Retina (tissue), 1 donor: Measurements from ENCODE around the gene TMEM108.
A peak's percentile ranks its signal among the peaks of the same experiment; 100 is the strongest.

Source experiments
- DNase-seq: peaks from one replicate; pipeline ENCODE4 v3.0.0-alpha.2; 2016

Gene TMEM108

GRCh38 chr3:133283958-133284807 lies 246.0 kb downstream of the TMEM108 start:
- no peak for DNase-seq

- no peak for DNase-seq
These were observed 251.1 kb downstream of the TMEM108 start for GRCh38 chr3:133289322-133289721.

GRCh38 chr3:133292296-133292695 lies 254.1 kb downstream of the TMEM108 start:
- no peak for DNase-seq

- no peak for DNase-seq
These were observed 255.4 kb downstream of the TMEM108 start for GRCh38 chr3:133293397-133294110.

- no peak for DNase-seq
These were observed 256.1 kb downstream of the TMEM108 start for GRCh38 chr3:133294253-133294652.

- DNase-seq = no peak
These were observed 257.2 kb downstream of the TMEM108 start for GRCh38 chr3:133295199-133295901.

GRCh38 chr3:133295944-133296917 lies 258.0 kb downstream of the TMEM108 start:
- DNase-seq = no peak

GRCh38 chr3:133296981-133297380 lies 258.8 kb downstream of the TMEM108 start:
- DNase-seq = no peak

GRCh38 chr3:133300102-133300501 lies 261.9 kb downstream of the TMEM108 start:
- no peak for DNase-seq

- DNase-seq = no peak
These were observed 263.0 kb downstream of the TMEM108 start for GRCh38 chr3:133301194-133301593.

GRCh38 chr3:133301731-133302130 lies 263.5 kb downstream of the TMEM108 start:
- DNase-seq = no peak

GRCh38 chr3:133303430-133303829 lies 265.2 kb downstream of the TMEM108 start:
- no peak for DNase-seq

GRCh38 chr3:133317866-133318265 lies 279.7 kb downstream of the TMEM108 start:
- no peak for DNase-seq

GRCh38 chr3:133328373-133328772 lies 290.2 kb downstream of the TMEM108 start:
- no peak for DNase-seq

GRCh38 chr3:133329626-133330025 lies 291.4 kb downstream of the TMEM108 start:
- DNase-seq = no peak

GRCh38 chr3:133330065-133330464 lies 291.9 kb downstream of the TMEM108 start:
- peak; percentile 18 for DNase-seq

GRCh38 chr3:133330522-133330921 lies 292.3 kb downstream of the TMEM108 start:
- DNase-seq = no peak

- no peak for DNase-seq
These were observed 316.5 kb downstream of the TMEM108 start for GRCh38 chr3:133354721-133355120.

GRCh38 chr3:133360476-133360875 lies 322.3 kb downstream of the TMEM108 start:
- DNase-seq = no peak

- DNase-seq = no peak
These were observed 322.8 kb downstream of the TMEM108 start for GRCh38 chr3:133361011-133361410.

- no peak for DNase-seq
These were observed 323.2 kb downstream of the TMEM108 start for GRCh38 chr3:133361435-133361834.

- no peak for DNase-seq
These were observed 324.3 kb downstream of the TMEM108 start for GRCh38 chr3:133362539-133362938.
